OCI-LY3 (cell line): ENCODE measurements around the gene AKNA.

ENCODE experiments used
- H2AFZ ChIP-seq: fragments of 200-600, 300-600 bp; shearing (Covaris generic); 2 replicates; pipeline ENCODE4 v1.6.0; 2014; ENCODE audit warnings: antibody characterized with exemption, low read depth, low read length
- H3K27ac ChIP-seq: fragments of 200-600, 300-600 bp; sonication (generic); 2 replicates; pipeline ENCODE4 v1.5.1; 2014; ENCODE audit warnings: mild to moderate bottlenecking, low read length, moderate library complexity, mixed read lengths
- H3K27me3 ChIP-seq: fragments of 200-600, 300-600 bp; sonication (generic); 2 replicates; pipeline ENCODE4 v1.6.1; 2014; ENCODE audit warnings: low read depth, low read length, mixed read lengths
- H3K36me3 ChIP-seq: fragments of 200-600, 300-600 bp; sonication (generic); replicated peaks from 2 replicates; pipeline ENCODE3; 2014; ENCODE audit warnings: low read depth, low read length, mixed read lengths
- H3K4me1 ChIP-seq: fragments of 300-600, 200-600 bp; sonication (generic); 2 replicates; pipeline ENCODE4 v1.6.1; 2014; ENCODE audit warnings: low read length, mixed read lengths
- H3K4me2 ChIP-seq: fragments of 200-600, 300-600 bp; sonication (generic); 2 replicates; pipeline ENCODE4 v1.6.1; 2014; ENCODE audit warnings: low read length, mixed read lengths
- H3K4me3 ChIP-seq: fragments of 300-600, 200-600 bp; sonication (generic); 2 replicates; pipeline ENCODE4 v1.5.1; 2014; ENCODE audit warnings: antibody characterized with exemption, mild to moderate bottlenecking, low read length, moderate library complexity
- H3K79me2 ChIP-seq: fragments of 300-600, 200-600 bp; shearing (Covaris generic); 2 replicates; pipeline ENCODE4 v1.6.1; 2014; ENCODE audit warnings: mild to moderate bottlenecking, low read length, mixed read lengths
- H3K9ac ChIP-seq: fragments of 300-600, 200-600 bp; shearing (Covaris generic); 2 replicates; pipeline ENCODE4 v1.6.0; 2014; ENCODE audit warnings: mild to moderate bottlenecking, low read length, moderate library complexity
- H3K9me3 ChIP-seq: fragments of 200-600, 300-600 bp; shearing (Covaris generic); 2 replicates; pipeline ENCODE4 v1.6.1; 2014; ENCODE audit warnings: low read length, mixed read lengths; ENCODE audit not compliant: insufficient read depth
- H4K20me1 ChIP-seq: fragments of 200-600, 300-600 bp; sonication (generic); 2 replicates; pipeline ENCODE4 v1.6.1; 2016; ENCODE audit warnings: low read length, mixed read lengths; ENCODE audit not compliant: insufficient read depth
- EZH2phosphoT487 ChIP-seq: fragments of 200-600 bp; shearing (Covaris generic); IDR thresholded peaks from 2 replicates; pipeline ENCODE4 v1.6.1; 2018; ENCODE audit warnings: antibody characterized with exemption, mixed run types, low read depth
- TF ChIP-seq, protein P1 (sequence below): fragments of 200-600, 300-600 bp; sonication (generic); IDR thresholded peaks from 2 replicates; pipeline ENCODE4 v1.5.1; 2014; ENCODE audit warnings: antibody characterized with exemption, low read length, low read depth

AKNA gene

DNA sequence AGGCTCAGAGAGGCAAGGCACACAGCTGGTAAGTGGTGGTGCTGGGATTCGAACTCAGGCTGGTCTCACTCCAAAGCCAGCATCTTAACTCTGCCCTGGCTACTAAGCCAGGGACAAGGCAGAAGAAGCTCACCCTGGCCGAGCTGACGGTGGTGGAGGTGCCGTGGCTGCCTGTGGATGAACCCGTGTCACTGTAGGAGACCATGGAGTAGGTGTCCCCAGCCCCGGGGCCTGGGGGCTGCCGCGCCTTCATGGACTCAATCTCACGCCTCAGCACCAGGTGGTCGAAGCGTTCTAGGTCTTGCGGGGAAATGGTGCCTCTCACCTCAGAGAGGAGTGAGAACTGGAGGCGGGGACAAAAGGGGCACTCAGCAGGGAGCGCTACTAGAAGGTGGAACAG lies 35.4 kb upstream of the AKNA start:
- Histone ChIP-seq H4K20me1 (no peaks in the 10 kb centered on the region), H3K9me3 (no peaks in the 10 kb centered on the region), H3K4me2 (no peak overlapping the region), H2AFZ (no peak overlapping the region), H3K27me3 (no peaks in the 10 kb centered on the region), H3K79me2 (no peaks in the 10 kb centered on the region), H3K27ac (no peak overlapping the region), H3K9ac (no peak overlapping the region), H3K36me3 (peaks cover 2% of the 10 kb centered on the region), H3K4me3 (no peak overlapping the region), H3K4me1 (no peaks in the 10 kb centered on the region)
- TF ChIP-seq EZH2phosphoT487: no peak
- TF ChIP-seq, protein P1, sequence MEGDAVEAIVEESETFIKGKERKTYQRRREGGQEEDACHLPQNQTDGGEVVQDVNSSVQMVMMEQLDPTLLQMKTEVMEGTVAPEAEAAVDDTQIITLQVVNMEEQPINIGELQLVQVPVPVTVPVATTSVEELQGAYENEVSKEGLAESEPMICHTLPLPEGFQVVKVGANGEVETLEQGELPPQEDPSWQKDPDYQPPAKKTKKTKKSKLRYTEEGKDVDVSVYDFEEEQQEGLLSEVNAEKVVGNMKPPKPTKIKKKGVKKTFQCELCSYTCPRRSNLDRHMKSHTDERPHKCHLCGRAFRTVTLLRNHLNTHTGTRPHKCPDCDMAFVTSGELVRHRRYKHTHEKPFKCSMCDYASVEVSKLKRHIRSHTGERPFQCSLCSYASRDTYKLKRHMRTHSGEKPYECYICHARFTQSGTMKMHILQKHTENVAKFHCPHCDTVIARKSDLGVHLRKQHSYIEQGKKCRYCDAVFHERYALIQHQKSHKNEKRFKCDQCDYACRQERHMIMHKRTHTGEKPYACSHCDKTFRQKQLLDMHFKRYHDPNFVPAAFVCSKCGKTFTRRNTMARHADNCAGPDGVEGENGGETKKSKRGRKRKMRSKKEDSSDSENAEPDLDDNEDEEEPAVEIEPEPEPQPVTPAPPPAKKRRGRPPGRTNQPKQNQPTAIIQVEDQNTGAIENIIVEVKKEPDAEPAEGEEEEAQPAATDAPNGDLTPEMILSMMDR: no peak

DNA sequence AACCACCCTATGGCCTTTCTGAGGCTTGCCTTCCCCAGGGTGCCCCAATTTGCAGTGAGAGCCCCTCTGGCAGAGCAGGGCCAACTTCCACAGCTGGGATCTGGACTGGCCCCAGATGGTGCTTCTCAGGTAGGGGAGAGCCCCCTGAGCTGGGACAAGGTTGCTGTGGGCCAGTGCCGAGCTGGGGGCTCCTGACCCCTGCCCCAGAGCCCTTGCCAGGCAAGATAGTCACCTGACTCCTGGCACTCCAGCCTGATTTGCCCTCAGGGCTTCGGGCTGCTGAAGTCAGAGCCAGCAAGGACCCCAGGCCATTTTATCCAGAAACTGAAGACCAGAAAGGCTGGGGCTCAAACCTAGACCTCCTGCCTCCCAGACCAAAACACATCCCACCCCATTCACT lies 33.4 kb upstream of the AKNA start:
- Histone ChIP-seq H4K20me1 (no peaks in the 10 kb centered on the region), H2AFZ (no peak overlapping the region), H3K27ac (no peak overlapping the region), H3K4me1 (no peaks in the 10 kb centered on the region), H3K4me3 (no peak overlapping the region), H3K27me3 (no peaks in the 10 kb centered on the region), H3K36me3 (peaks cover 10% of the 10 kb centered on the region), H3K79me2 (no peaks in the 10 kb centered on the region), H3K4me2 (no peak overlapping the region), H3K9me3 (no peaks in the 10 kb centered on the region), H3K9ac (no peak overlapping the region)
- TF ChIP-seq EZH2phosphoT487: no peak

GRCh38 chr9:114419796-114420195 lies 32.0 kb upstream of the AKNA start:
- Histone ChIP-seq H3K79me2 (no peaks in the 10 kb centered on the region), H3K4me2 (no peak overlapping the region), H3K27me3 (no peaks in the 10 kb centered on the region), H3K4me1 (no peaks in the 10 kb centered on the region), H3K36me3 (peaks cover 10% of the 10 kb centered on the region), H3K9me3 (no peaks in the 10 kb centered on the region), H3K9ac (no peak overlapping the region), H3K27ac (no peak overlapping the region), H4K20me1 (no peaks in the 10 kb centered on the region), H3K4me3 (no peak overlapping the region), H2AFZ (no peak overlapping the region)
- TF ChIP-seq, protein P1: no peak
- no peak for TF ChIP-seq EZH2phosphoT487

DNA sequence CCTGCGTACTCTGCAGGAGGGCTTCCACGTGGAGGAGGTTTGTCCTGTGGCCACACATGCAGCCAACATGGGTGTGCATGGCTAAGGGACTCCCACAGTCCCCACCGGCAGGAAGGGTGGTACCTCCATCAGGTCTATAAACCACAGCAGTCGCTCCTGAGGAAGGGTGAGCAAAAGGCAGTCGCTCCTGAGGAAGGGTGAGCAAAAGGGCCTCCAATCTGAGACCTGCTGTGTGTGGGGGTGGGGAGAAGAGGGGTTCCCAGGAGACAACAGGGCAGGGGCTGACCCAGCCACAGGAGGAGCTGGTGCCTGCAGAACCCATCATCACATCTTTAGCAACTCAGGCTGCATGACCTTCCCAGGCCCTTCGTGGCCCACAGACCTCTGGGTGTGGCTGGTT lies 30.3 kb upstream of the AKNA start:
- Histone ChIP-seq H2AFZ (no peak overlapping the region), H3K36me3 (peaks cover 10% of the 10 kb centered on the region), H3K9ac (no peak overlapping the region), H4K20me1 (no peaks in the 10 kb centered on the region), H3K4me1 (no peaks in the 10 kb centered on the region), H3K79me2 (no peaks in the 10 kb centered on the region), H3K4me2 (no peak overlapping the region), H3K9me3 (no peaks in the 10 kb centered on the region), H3K4me3 (no peak overlapping the region), H3K27me3 (no peaks in the 10 kb centered on the region), H3K27ac (no peak overlapping the region)
- TF ChIP-seq EZH2phosphoT487: no peak
- TF ChIP-seq, protein P1: no peak

DNA sequence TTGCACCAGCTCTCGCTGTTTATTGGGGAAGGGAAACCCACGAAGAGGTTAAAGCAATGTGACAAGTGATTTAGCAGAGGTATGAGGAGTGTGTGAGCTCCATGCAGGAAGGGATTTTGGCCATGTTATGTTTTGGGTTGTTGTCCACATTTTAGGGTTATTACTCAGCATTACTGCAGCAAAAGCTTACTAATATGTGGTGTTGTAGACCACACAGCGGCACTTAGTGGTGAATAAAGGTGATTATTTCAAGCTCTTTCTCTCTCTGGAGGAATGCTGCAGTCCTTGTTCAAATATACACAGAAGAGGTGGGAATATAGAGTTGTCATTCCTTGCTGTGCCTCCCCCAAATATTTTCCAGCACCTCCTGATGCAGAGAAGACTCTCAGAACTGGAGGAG lies 29.7 kb upstream of the AKNA start:
- Histone ChIP-seq H4K20me1 (no peaks in the 10 kb centered on the region), H3K4me1 (no peaks in the 10 kb centered on the region), H2AFZ (no peak overlapping the region), H3K27me3 (no peaks in the 10 kb centered on the region), H3K4me2 (no peak overlapping the region), H3K36me3 (peaks cover 10% of the 10 kb centered on the region), H3K9ac (no peak overlapping the region), H3K79me2 (no peaks in the 10 kb centered on the region), H3K9me3 (no peaks in the 10 kb centered on the region), H3K27ac (no peak overlapping the region), H3K4me3 (no peak overlapping the region)
- TF ChIP-seq, protein P1: no peak
- no peak for TF ChIP-seq EZH2phosphoT487
